BE2C (cell line): ENCODE measurements around the gene PMEL.
"Not testable (repeated sequence)": the region's sequence is repeated elsewhere in the genome, so short reads cannot be mapped to it uniquely, and the experiment has no call there.

Source experiments
- DNase-seq: peaks from one replicate; pipeline ENCODE4 v3.0.0-alpha.2; 2020
- H3K27me3 ChIP-seq: fragments of 250-450 bp; sonication (Bioruptor Pico); 2 replicates; pipeline ENCODE4 v1.5.1; 2020; ENCODE audit warnings: mild to moderate bottlenecking
- H3K36me3 ChIP-seq: fragments of 250-450 bp; sonication (Bioruptor Pico); 2 replicates; pipeline ENCODE4 v1.5.1; 2020; ENCODE audit warnings: mild to moderate bottlenecking
- H3K4me1 ChIP-seq: fragments of 250-450 bp; sonication (Bioruptor Pico); 2 replicates; pipeline ENCODE4 v1.5.1; 2020
- H3K4me3 ChIP-seq: 2 replicates; pipeline ENCODE4 v1.5.1; 2011; ENCODE audit warnings: low read depth, low read length
- H3K9me3 ChIP-seq: fragments of 250-450 bp; sonication (Bioruptor Pico); 2 replicates; pipeline ENCODE4 v1.5.1; 2020
- CTCF ChIP-seq: IDR thresholded peaks from 2 replicates; pipeline ENCODE4 v1.5.1; 2012; ENCODE audit warnings: mild to moderate bottlenecking, low read depth, low read length

Gene PMEL

GRCh38 chr12:56007564-56008559 lies 42.0 kb upstream of the PMEL start:
- no peak for TF ChIP-seq CTCF
- Histone ChIP-seq H3K9me3 (no peaks in the 10 kb centered on the region), H3K27me3 (no peaks in the 10 kb centered on the region), H3K4me3 (peak overlapping the region; percentile 82), H3K4me1 (no peaks in the 10 kb centered on the region), H3K36me3 (peaks cover 5% of the 10 kb centered on the region)
- peak; percentile 72 for DNase-seq

GRCh38 chr12:56004211-56004610 lies 38.4 kb upstream of the PMEL start:
- Histone ChIP-seq H3K36me3 (peaks cover 5% of the 10 kb centered on the region), H3K9me3 (no peaks in the 10 kb centered on the region), H3K4me1 (no peaks in the 10 kb centered on the region), H3K27me3 (no peaks in the 10 kb centered on the region), H3K4me3 (no peak overlapping the region)
- no peak for DNase-seq
- TF ChIP-seq CTCF = no peak

- DNase-seq, H3K9me3 ChIP-seq, H3K4me3 ChIP-seq, H3K36me3 ChIP-seq, H3K4me1 ChIP-seq, H3K27me3 ChIP-seq: not testable (repeated sequence)
These were observed 37.5 kb upstream of the PMEL start for GRCh38 chr12:56003376-56003775.

- H3K4me1 ChIP-seq = no peaks in the 10 kb centered on the region
- no peak for DNase-seq
- H3K27me3 ChIP-seq = no peaks in the 10 kb centered on the region
- peaks cover 5% of the 10 kb centered on the region for H3K36me3 ChIP-seq
- no peaks in the 10 kb centered on the region for H3K9me3 ChIP-seq
- H3K4me3 ChIP-seq = no peak overlapping the region
- TF ChIP-seq CTCF = no peak
These were observed 35.8 kb upstream of the PMEL start for GRCh38 chr12:56001487-56002100.

- not testable (repeated sequence) for H3K27me3 ChIP-seq, H3K4me1 ChIP-seq, H3K36me3 ChIP-seq, H3K9me3 ChIP-seq, H3K4me3 ChIP-seq, DNase-seq
These were observed 34.2 kb upstream of the PMEL start for GRCh38 chr12:55999999-56000540.

GRCh38 chr12:55999522-55999921 lies 33.7 kb upstream of the PMEL start:
- not testable (repeated sequence) for H3K9me3 ChIP-seq, H3K4me1 ChIP-seq, DNase-seq, H3K4me3 ChIP-seq, H3K27me3 ChIP-seq, H3K36me3 ChIP-seq

- Histone ChIP-seq H3K36me3 (peaks cover 7% of the 10 kb centered on the region), H3K27me3 (no peaks in the 10 kb centered on the region), H3K9me3 (no peaks in the 10 kb centered on the region), H3K4me1 (no peaks in the 10 kb centered on the region), H3K4me3 (peak overlapping the region; percentile 64)
- DNase-seq = no peak
- no peak for TF ChIP-seq CTCF
These were observed 31.7 kb upstream of the PMEL start for GRCh38 chr12:55997535-55997859.
